HG03066 (cell line): ENCODE measurements around the gene UBR3.
"Not testable (repeated sequence)": the region's sequence is repeated elsewhere in the genome, so short reads cannot be mapped to it uniquely, and the experiment has no call there.

Source experiments
- ATAC-seq: cut with Tn5 transposase; IDR thresholded peaks from one replicate; pipeline ENCODE4 v1.9.1; 2021; ENCODE audit warnings: low read depth; ENCODE audit not compliant: unreplicated experiment

The UBR3 gene, protein sequence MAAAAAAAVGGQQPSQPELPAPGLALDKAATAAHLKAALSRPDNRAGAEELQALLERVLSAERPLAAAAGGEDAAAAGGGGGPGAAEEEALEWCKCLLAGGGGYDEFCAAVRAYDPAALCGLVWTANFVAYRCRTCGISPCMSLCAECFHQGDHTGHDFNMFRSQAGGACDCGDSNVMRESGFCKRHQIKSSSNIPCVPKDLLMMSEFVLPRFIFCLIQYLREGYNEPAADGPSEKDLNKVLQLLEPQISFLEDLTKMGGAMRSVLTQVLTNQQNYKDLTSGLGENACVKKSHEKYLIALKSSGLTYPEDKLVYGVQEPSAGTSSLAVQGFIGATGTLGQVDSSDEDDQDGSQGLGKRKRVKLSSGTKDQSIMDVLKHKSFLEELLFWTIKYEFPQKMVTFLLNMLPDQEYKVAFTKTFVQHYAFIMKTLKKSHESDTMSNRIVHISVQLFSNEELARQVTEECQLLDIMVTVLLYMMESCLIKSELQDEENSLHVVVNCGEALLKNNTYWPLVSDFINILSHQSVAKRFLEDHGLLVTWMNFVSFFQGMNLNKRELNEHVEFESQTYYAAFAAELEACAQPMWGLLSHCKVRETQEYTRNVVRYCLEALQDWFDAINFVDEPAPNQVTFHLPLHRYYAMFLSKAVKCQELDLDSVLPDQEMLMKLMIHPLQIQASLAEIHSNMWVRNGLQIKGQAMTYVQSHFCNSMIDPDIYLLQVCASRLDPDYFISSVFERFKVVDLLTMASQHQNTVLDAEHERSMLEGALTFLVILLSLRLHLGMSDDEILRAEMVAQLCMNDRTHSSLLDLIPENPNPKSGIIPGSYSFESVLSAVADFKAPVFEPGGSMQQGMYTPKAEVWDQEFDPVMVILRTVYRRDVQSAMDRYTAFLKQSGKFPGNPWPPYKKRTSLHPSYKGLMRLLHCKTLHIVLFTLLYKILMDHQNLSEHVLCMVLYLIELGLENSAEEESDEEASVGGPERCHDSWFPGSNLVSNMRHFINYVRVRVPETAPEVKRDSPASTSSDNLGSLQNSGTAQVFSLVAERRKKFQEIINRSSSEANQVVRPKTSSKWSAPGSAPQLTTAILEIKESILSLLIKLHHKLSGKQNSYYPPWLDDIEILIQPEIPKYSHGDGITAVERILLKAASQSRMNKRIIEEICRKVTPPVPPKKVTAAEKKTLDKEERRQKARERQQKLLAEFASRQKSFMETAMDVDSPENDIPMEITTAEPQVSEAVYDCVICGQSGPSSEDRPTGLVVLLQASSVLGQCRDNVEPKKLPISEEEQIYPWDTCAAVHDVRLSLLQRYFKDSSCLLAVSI (N-terminal part only)

GRCh38 chr2:169827272-169828140 lies at the start of gene UBR3:
UBR3 (plus strand) TSS chr2:169827454; CDS start chr2:169827508, 54 bp downstream.
- peak; percentile 82 for ATAC-seq

GRCh38 chr2:169778446-169778845 lies 48.8 kb upstream of the UBR3 start:
- no peak for ATAC-seq

DNA sequence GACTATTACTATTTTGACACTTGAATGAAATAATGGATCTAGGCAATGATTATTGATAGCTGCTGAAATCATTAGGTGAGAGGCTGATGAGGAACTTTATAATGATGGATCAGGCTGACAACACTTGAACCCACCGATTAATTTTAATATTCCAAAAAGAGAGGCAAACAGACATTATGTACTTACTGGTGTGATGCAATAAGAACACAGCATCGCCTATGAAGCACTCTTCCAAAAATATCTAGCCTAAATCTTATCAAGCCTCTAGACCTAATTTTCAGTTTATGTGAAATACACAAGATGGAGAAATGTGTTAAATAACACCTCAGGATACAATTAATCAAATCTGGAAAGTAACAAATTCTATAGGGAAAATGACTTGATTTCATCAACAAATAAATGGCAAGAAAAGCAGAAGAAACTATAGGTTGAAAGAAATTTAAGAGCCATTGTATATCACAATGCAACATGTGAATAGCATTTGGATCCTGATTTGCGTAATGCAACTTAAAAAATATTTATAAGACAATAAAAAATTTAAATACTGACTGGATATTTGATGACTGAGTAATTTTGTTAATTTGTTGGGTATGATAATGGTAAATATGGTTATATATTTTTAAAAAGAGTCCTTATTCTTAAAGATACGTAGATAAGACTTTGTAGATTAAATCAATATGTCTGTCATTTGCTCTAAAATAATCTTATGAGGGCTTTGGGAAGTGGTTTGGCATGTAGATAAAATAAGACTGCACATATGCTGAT lies 45.8 kb upstream of the UBR3 start:
- no peak for ATAC-seq

GRCh38 chr2:169782513-169782912 lies 44.7 kb upstream of the UBR3 start:
- no peak for ATAC-seq

DNA sequence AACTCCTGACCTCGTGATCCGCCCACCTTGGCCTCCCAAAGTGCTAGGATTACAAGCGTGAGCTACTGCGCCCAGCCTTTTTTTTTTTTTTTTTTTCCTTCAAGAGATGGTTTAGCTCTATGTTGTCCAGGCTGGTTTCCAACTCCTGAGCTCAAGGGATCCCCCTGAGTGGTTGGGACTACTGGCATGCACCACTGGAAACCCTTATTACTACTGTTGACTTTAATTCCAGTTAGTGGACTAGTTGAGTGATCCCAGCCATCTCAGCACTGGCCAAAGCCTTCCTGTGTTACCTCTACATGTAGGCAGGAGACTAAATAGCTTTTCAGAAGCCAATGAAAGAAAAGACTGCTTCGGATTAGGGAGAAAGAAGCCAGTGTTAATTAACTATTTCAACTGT lies 36.7 kb upstream of the UBR3 start:
- ATAC-seq: no peak

GRCh38 chr2:169795181-169795580 lies 32.1 kb upstream of the UBR3 start:
- no peak for ATAC-seq

- ATAC-seq: no peak
These were observed 30.8 kb upstream of the UBR3 start for GRCh38 chr2:169796441-169796840.

DNA sequence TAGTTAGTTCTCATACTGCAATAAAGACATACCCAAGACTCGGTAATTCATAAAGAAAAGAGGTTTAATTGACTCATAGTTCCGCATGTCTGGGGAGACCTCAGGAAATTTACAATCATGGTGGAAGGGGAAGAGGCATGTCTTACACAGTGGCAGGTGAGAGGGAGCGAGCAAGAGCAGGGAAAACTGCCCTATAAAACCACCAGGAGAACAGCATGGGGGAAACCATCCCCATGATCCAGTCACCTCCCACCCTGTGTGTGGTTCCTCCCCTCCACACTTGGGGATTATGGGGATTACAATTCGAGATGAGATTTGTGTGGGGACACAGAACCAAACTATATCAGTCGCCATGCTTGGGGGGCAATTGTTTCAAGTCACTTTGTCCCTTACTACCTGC lies 29.7 kb upstream of the UBR3 start:
- no peak for ATAC-seq

- ATAC-seq: no peak
These were observed 28.9 kb upstream of the UBR3 start for GRCh38 chr2:169798397-169798717.

DNA sequence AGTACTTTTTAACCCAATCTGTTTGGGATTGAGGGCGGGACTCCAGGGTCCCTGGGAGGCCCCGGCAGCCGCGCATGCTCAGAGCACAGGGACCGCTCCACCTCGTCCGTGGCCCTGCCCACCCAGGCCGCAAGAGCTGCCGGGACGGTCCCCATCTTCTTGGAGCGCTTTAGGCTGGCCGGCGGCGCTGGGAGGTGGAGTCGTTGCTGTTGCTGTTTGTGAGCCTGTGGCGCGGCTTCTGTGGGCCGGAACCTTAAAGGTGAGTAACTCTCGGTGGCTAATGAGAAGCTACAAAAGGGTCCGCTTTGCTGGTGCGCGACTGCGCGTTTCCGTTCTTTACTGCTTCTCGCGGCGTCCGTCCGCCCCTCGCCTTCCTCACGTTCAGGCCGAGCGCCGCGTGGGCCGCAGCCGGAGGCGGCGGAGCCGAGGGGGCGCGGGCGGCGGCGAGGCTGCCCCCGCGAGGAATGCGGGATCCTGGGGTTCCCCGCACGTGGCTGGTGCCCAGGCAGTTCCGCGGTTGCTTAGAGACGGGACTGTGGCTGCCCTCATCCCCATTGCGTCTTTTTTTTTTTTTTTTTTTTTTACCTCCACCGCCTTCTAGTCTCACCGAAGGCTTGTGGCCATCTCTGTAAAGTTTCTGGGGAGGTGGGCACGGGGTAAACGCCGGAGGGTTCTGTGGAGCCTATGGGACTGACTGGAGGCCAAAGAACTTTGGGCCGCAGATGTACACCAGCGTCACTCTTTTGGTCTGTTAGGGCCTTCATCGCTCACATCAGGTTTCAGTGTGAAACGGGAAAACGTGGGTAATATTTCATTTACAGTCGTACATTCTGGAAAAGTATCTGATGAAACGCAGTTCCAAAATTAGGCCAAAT lies 28.3 kb upstream of the UBR3 start, which contains the start of gene SSB:
Gene SSB, plus strand, starts transcription at position 154 of the 875 bp plus-strand sequence. CDS start 2,090 bp downstream, outside the sequence.
- peak; percentile 97 for ATAC-seq

DNA sequence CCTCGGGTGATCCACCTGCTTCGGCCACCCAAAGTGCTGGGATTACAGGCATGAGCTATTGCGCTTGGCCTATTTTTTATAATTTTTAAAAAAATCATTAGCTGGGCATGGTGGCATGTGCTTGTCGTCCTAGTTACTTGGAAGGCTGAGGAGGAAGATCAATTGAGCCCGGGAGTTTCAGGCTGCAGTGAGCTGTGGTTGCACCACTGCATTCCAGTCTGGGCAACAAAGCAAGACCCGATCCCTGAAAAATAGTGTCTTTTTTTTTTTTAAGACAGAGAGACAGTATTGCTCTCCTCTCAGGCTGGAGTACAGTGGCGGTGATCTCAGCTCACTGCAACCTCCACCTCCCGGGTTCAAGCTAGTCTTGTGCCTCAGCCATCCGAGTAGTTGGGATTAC lies 23.8 kb upstream of the UBR3 start:
- ATAC-seq: no peak

- ATAC-seq: no peak
These were observed 20.7 kb upstream of the UBR3 start for GRCh38 chr2:169806586-169806985.

DNA sequence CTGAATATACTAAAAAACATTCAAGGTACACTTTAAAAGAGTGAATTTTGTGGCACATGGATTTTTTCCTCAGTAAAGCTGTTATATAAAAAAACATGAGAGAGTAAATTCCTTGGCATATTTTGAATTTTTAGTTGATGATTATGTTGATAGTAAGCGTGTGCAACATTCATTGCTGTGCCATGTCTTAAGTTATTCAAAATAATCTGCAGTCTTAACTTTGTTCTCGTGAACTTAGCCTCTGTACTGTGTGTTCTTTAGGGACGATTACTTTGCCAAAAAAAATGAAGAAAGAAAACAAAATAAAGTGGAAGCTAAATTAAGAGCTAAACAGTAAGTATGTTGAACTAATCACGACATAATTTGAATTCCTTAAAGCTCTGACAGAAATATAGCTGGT lies 19.0 kb upstream of the UBR3 start:
- ATAC-seq: no peak

DNA sequence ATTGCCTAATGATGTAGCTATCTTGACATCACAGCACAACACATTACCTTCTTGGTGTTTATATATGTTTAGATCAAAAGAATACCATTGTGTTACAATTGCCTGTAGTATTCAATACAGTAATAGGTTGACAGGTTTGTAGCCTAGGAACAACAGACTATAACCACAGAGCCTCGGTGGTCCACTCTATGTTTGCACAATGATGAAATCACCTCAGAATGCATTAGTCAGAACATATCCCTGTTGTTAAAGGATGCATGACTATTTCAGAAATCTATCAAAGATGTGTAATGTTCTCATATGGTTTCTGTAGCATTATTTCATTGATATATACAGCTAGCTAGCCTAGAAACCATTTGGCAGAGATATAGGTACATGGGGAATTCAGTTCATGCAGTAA lies 11.4 kb upstream of the UBR3 start:
- no peak for ATAC-seq

DNA sequence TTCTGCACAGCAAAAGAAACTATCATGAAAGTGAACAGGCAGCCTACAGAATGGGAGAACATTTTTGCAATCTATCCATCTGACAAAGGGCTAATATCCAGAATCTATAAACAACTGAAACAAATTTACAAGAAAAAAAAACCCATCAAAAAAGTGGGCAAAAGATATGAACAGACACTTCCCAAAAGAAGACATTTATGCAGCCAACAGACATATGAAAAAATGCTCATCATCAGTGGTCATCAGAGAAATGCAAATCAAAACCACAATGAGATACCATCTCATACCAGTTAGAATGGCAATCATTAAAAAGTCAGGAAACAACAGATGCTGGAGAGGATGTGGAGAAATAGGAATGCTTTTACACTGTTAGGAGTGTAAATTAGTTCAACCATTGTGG lies 10.3 kb upstream of the UBR3 start:
- ATAC-seq: not testable (repeated sequence)

DNA sequence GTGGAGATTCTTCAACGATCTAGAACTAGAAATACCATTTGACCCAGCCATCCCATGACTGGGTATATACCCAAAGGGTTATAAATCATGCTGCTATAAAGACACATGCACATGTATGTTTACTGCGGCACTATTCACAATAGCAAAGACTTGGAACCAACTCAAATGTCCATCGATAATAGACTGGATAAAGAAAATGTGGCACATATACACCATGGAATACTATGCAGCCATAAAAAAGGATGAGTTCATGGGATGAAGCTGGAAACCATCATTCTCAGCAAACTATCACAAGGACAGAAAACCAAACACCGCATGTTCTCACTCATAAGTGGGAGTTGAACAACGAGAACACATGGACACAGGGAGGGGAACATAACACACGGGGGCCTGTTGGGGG lies 9.9 kb upstream of the UBR3 start:
- not testable (repeated sequence) for ATAC-seq

DNA sequence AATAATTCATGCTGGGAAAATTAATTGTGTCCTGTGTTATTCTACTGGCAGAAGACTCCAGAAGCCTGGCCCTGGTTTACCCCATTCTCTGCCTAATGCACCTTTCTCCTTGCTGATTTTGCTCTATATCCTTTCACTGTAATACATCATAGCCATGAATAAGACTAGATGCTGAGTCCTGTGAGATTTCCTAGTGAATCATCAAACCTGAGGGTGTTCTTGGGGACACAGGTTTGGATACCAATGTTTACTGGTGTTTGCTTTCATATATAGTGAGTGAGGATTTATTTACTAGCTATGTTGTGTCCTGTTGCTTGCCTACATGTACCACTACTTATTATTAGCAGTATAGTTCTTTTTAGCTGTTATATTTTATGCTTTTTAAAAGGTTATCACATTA lies 9.0 kb upstream of the UBR3 start:
- no peak for ATAC-seq

DNA sequence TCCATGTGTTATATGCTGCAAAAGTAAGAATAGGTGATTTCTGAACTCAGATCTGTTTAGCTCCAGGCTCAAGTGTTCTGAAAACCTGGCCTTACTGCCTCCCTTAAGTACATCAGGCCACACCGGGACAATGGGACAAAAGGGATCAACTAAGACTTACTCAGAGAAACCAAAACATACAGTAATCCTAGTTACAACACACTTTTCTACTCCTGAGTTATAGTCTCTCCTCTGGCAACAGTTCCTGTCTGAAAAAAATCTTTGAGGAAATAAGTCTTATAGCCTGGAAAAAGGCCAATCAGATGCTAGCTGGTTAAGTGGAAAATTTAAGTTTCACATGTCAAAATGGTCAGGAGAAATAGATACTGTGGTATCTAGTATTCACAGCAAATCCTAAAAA lies 8.1 kb upstream of the UBR3 start:
- ATAC-seq: no peak
